ENCODE data around the gene VSIG2.

VSIG2 gene

GRCh38 chr11:124717786-124718651 is 34.0 kb downstream of the VSIG2 start:
- peak; percentile 26 for DNase-seq

GRCh38 chr11:124717421-124717785 is 34.7 kb downstream of the VSIG2 start:
- DNase-seq, result no peak

- no peak for DNase-seq
Observed at GRCh38 chr11:124716591-124716990, 35.5 kb downstream of the VSIG2 start.

GRCh38 chr11:124712392-124712791 is 39.7 kb downstream of the VSIG2 start:
- no peak for DNase-seq

- DNase-seq, result no peak
Observed at GRCh38 chr11:124707829-124708228, 44.2 kb downstream of the VSIG2 start.

- DNase-seq, result no peak
Observed at GRCh38 chr11:124700028-124700427, 52.0 kb downstream of the VSIG2 start.

- DNase-seq, result no peak
Observed at GRCh38 chr11:124699547-124699946, 52.5 kb downstream of the VSIG2 start.
